H4 (cell line): Measurements from ENCODE around the gene LRRC18. TPM values are rescaled to one million over a fixed set of nuclear protein-coding genes. Genes with fewer than 3 reads are reported as not detected.

Source experiments
- DNase-seq: peaks from one replicate; pipeline ENCODE4 v3.0.0-alpha.2; 2015; ENCODE audit warnings: low spot score
- total RNA-seq: library from RNA; depleted of rRNA; stranded (reverse); fragments of >200 nt; shearing (Covaris generic); gene quantifications from 2 replicates; pipeline ENCODE4 v1.2.3, GENCODE V29; 2014; rRNA removed

The LRRC18 gene
- total RNA-seq, 1 experiment from 2014 or later: 0.06 TPM

DNA sequence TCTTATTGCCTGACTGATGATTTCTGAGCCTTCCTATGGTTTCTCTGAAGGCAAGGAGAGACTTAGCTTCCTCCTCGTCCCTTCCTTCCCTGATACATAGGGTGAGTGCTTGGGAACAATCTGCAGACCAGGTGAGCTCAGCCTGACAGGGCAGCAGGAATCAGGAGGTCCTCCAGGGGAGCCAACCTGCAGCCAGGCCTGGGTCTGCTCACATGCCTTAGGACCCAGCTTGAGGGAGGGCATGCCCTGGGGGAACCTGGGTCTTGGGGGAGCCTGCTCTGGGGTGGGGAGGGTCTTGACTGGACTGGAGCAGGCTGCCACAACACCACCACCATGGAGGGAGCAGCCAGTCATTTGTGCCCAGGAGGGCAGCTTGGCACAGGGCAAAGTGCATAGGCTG lies 57.7 kb downstream of the LRRC18 start:
- DNase-seq: no peak

DNA sequence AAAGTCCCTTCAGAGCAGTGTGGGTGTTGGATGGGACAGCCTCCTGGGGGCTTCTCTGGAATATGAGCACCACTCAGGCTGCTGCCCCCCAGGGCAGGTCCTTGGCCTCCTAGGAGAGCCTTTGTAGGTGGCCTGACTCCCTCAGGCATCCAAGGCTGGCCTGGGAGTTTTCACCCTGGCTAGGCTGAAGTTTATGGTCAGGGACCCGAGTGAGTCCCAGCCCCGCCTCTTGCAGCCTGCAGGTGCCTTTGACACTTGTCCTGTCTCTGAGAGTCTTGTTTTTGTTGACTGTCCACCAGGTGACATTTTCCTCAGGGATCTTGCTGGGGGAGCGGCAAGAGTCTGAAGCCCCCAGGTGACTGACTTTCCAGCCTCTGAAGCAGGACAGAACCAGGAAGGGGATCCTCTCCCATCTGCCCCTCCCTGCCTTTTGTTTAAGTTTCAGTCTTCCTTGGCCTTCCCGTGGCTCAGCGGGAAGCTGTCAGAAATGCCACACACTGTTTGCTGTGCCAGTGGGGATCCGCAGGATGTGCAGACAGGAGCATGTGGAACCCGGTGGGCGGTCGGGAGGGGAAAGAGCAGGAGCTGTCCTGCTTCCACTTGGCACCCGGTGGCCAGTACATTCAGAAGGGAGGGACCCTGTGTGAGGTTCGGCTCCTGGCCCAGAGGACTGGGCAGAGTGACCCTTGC lies 59.5 kb downstream of the LRRC18 start:
- DNase-seq: no peak

DNA sequence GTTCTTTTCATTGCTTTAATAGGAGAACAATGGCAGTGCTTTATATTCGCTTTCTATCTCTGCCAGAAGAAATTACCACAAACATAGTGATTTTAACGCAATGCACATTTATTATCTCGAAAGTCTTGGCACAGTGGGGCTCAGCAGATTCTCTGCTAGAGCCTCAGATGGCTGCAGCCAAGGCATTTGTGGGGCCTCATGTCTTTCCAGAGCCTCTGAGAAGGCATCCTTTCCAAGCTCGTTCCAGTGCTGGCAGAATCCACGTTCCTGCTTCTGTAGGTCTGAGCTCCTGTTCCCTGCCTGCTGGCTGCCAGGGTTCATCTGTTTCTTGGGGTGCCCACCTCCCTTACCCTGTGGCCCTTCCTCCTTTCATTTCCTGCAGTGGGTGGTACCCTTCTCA lies 60.2 kb downstream of the LRRC18 start:
- DNase-seq: no peak

DNA sequence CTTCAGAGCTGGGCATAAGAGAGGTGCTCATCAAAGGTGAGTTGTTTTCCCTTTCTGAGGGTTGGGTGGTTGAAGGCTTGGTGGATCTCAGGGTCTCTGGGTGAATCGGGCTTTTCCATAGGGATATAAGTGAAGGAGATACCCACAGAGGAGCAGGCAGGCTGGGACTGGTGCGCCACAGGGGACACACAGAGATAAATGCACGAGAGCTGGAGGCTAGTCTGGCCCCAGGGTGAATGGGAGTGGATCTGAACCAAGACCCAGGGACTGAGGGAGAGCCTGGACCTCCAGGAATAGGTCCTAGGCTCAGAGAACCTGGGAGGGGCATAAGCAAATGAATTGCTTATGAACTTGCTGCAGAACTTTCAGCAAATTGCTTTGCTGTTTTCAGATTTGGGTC lies 61.5 kb downstream of the LRRC18 start:
- DNase-seq: no peak

DNA sequence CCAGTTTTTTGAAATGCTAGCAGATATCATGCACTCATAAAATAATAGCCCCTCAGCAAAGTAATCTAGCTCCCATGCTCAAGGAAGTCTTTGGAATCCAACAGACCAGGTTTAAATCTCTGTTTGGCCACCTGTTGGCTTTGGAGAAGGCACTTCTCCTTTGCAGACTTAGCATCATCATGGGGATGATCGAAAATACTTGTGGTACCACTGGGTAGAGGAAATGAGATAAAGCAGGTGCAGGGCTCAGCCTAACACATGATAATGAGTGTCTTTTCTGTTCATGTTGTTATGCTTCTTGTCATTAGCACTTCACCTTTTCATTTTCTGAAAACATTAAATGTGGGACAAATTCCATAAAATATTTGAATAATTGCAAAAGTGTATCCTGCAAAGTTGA lies 67.4 kb downstream of the LRRC18 start:
- DNase-seq: no peak

Other genes starting within 250 kb of the LRRC18 start
- 0.23 and 0.29 TPM in 2 replicates for gene VSTM4, start 175.7 kb upstream of the LRRC18 start, total RNA-seq
- gene FAM170B, start 194.2 kb upstream of the LRRC18 start, total RNA-seq: not detected in 2 replicates
- gene TMEM273, start 248.6 kb upstream of the LRRC18 start, total RNA-seq: 0.48 and 5.2 TPM in 2 replicates